ENCODE data around the gene DUS1L.

Gene DUS1L

GRCh38 chr17:82100502-82101298 lies 35.1 kb upstream of the DUS1L start:
- no peak for DNase-seq

- DNase-seq: no peak
These were observed 33.5 kb upstream of the DUS1L start for GRCh38 chr17:82098939-82099763.

GRCh38 chr17:82098169-82098938 lies 32.8 kb upstream of the DUS1L start, which contains the start of gene FASN:
TSS of gene FASN (minus strand) at chr17:82098236. CDS start at chr17:82096445, 1,791 bp downstream.
- peak; percentile 94 for DNase-seq

- DNase-seq: no peak
These were observed 32.2 kb upstream of the DUS1L start for GRCh38 chr17:82097919-82098168.

GRCh38 chr17:82097184-82097918 lies 31.7 kb upstream of the DUS1L start:
- DNase-seq: peak; percentile 38

GRCh38 chr17:82096709-82097183 lies 31.1 kb upstream of the DUS1L start:
- no peak for DNase-seq

GRCh38 chr17:82095777-82096708 lies 30.4 kb upstream of the DUS1L start:
- no peak for DNase-seq

GRCh38 chr17:82094931-82095776 lies 29.6 kb upstream of the DUS1L start:
- DNase-seq: no peak

- no peak for DNase-seq
These were observed 27.6 kb upstream of the DUS1L start for GRCh38 chr17:82092995-82093751.

- no peak for DNase-seq
These were observed 27.0 kb upstream of the DUS1L start for GRCh38 chr17:82092628-82092994.

GRCh38 chr17:82092094-82092586 lies 26.5 kb upstream of the DUS1L start:
- DNase-seq: no peak

- DNase-seq: no peak
These were observed 25.9 kb upstream of the DUS1L start for GRCh38 chr17:82091264-82092066.

- DNase-seq: no peak
These were observed 25.1 kb upstream of the DUS1L start for GRCh38 chr17:82090549-82091263.

- no peak for DNase-seq
These were observed 24.3 kb upstream of the DUS1L start for GRCh38 chr17:82089723-82090548.

- no peak for DNase-seq
These were observed 23.5 kb upstream of the DUS1L start for GRCh38 chr17:82088838-82089722.
